ENCODE data around the gene ARHGAP6.

The ARHGAP6 gene

GRCh38 chrX:11105080-11105479 is 560.6 kb downstream of the ARHGAP6 start:
- Histone ChIP-seq H3K4me1 (peaks cover 0 to 17% (median 3%) of the 10 kb centered on the region in 4 donors), H3K9me3 (no peaks in the 10 kb centered on the region), H3K27ac (no peak overlapping the region), H3K4me3 (no peak overlapping the region), H3K36me3 (no peaks in the 10 kb centered on the region), H3K27me3 (no peaks in the 10 kb centered on the region)
- TF ChIP-seq CTCF (IDR thresholded peaks at IDR 0.05) = no peak
- intact Hi-C loops (cut with DNase I; ENCODE audit: low total_unique reads) = no loop called here
- DNase-seq = no peak

GRCh38 chrX:11103751-11104150 is 562.0 kb downstream of the ARHGAP6 start:
- Histone ChIP-seq H3K4me1 (peaks cover 0 to 17% (median 3%) of the 10 kb centered on the region in 4 donors), H3K27ac (no peak overlapping the region), H3K27me3 (no peaks in the 10 kb centered on the region), H3K9me3 (no peaks in the 10 kb centered on the region), H3K36me3 (no peaks in the 10 kb centered on the region), H3K4me3 (no peak overlapping the region)
- intact Hi-C loops (cut with DNase I; ENCODE audit: low total_unique reads) = no loop called here
- TF ChIP-seq CTCF (IDR thresholded peaks at IDR 0.05) = no peak
- DNase-seq = no peak

- no peak overlapping the region for H3K27ac ChIP-seq
- H3K27me3 ChIP-seq = no peaks in the 10 kb centered on the region
- H3K4me1 ChIP-seq = peaks cover 0 to 17% (median 3%) of the 10 kb centered on the region in 4 donors
- no peak for DNase-seq
- TF ChIP-seq CTCF (IDR thresholded peaks at IDR 0.05) = no peak
- intact Hi-C loops (cut with DNase I; ENCODE audit: low total_unique reads) = no loop called here
- H3K36me3 ChIP-seq = no peaks in the 10 kb centered on the region
- H3K4me3 ChIP-seq = no peak overlapping the region
- no peaks in the 10 kb centered on the region for H3K9me3 ChIP-seq
These were observed 562.7 kb downstream of the ARHGAP6 start for GRCh38 chrX:11103006-11103405.

GRCh38 chrX:11100281-11101035 is 565.3 kb downstream of the ARHGAP6 start:
- Histone ChIP-seq H3K4me1 (peaks cover 0 to 17% (median 3%) of the 10 kb centered on the region in 4 donors), H3K4me3 (no peak overlapping the region), H3K9me3 (no peaks in the 10 kb centered on the region), H3K27ac (peak overlapping the region; percentile 63 to 71), H3K27me3 (no peaks in the 10 kb centered on the region), H3K36me3 (no peaks in the 10 kb centered on the region)
- TF ChIP-seq CTCF (IDR thresholded peaks at IDR 0.05) = peak; percentile 28 to 37
- DNase-seq = peak in 1 of 2 donors; percentile 18
- intact Hi-C loops (cut with DNase I; ENCODE audit: low total_unique reads) = no loop called here

- Histone ChIP-seq H3K9me3 (no peaks in the 10 kb centered on the region), H3K4me3 (no peak overlapping the region), H3K27me3 (no peaks in the 10 kb centered on the region), H3K27ac (no peak overlapping the region), H3K4me1 (peaks cover 0 to 17% (median 3%) of the 10 kb centered on the region in 4 donors), H3K36me3 (no peaks in the 10 kb centered on the region)
- intact Hi-C loops (cut with DNase I; ENCODE audit: low total_unique reads) = no loop called here
- TF ChIP-seq CTCF (IDR thresholded peaks at IDR 0.05) = no peak
- no peak for DNase-seq
These were observed 566.3 kb downstream of the ARHGAP6 start for GRCh38 chrX:11099465-11099864.
